DMS 273 treated with DMSO at 0.1 percent for 48 hours (cell line): ENCODE measurements around the gene SMC4.
A peak's percentile ranks its signal among the peaks of the same experiment; 100 is the strongest.

Source experiments
- DNase-seq: peaks from one replicate; lab custom pipeline; 2025; lab: John Stamatoyannopoulos, UW

The SMC4 gene

DNA sequence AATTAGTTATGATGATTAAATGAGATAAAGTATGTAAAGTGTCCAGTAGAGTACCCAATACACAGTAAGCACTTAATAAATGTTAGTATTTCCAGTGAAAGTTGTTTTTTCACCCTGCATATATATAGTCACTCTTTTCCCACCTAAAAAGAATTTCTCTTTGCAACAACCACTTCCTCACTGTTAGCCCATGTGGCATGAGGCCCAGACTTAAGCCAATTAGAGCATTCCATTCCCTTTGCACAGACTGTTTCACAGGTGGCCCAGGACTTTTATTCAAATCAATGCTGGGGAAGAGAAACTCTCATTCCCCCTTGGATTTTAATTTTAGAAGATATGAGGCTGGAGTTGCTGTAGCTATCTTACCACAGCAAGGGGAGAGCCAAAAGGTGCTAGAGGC lies 4.2 kb upstream of the SMC4 start:
- DNase-seq, result peak; percentile 68

DNA sequence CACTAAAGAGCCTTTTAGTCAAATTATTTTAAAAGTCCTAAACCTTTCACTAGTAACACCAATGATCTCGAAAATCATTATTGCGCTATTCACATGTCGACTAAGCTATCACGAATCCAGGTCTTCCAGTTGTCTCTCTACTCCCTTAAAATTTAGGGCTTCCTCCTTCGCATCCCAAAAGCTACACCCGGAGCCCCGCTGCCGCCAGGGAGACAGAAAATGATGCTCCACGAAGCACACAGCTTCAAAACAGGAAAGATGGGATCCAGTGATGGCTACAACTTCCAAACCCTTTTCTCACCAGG lies 678 bp upstream of the SMC4 start:
- DNase-seq, result peak; percentile 64

DNA sequence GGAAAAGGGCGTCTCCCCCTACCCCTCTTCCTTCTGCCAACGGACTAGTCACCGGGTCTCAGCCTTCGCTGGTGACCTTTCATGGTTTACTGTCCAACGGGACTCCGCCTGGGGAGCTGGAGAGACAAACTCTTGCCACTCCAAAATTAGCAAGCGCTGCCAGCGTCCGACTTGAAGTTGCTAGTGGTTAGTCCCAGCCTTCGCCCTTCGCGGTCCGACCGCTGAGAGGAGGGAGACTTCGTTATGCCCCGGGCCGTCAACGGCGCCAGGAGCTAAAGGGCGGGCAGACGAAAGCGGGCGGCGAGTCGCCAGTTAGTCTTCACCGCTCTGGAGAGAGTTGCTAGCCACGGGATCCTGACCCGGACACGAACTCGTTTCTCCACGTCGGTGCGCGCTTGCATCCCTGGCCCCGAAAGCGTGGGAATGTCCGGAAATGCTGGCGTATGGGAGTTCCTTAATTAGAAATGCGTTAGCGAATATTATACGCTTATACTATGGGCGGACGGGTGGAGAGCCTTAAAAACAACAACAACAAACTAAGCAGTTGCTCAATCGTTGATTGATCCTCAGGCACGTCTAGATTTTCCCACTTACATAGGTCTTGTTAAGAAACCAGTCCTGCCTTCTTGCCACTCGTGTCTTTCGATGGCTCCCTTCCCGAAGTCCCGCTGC lies 716 bp downstream of the SMC4 start:
- no peak for DNase-seq

DNA sequence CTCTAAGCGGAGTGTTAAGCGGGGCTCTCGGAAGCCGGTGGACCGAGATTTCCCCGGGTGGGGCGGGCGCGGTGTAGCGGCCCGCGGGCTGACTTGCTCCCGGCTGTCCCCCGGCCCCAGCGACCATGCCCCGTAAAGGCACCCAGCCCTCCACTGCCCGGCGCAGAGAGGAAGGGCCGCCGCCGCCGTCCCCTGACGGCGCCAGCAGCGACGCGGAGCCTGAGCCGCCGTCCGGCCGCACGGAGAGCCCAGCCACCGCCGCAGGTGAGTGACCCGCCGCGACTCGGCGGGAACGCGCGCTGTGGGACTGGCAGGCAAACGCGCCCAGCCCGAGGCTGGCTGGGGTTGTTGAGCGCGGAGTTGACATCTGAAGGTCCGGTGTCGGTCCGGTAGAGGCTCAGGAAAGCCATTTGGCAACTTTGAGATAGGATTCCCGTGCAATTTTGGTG lies 1.3 kb downstream of the SMC4 start:
- no peak for DNase-seq

DNA sequence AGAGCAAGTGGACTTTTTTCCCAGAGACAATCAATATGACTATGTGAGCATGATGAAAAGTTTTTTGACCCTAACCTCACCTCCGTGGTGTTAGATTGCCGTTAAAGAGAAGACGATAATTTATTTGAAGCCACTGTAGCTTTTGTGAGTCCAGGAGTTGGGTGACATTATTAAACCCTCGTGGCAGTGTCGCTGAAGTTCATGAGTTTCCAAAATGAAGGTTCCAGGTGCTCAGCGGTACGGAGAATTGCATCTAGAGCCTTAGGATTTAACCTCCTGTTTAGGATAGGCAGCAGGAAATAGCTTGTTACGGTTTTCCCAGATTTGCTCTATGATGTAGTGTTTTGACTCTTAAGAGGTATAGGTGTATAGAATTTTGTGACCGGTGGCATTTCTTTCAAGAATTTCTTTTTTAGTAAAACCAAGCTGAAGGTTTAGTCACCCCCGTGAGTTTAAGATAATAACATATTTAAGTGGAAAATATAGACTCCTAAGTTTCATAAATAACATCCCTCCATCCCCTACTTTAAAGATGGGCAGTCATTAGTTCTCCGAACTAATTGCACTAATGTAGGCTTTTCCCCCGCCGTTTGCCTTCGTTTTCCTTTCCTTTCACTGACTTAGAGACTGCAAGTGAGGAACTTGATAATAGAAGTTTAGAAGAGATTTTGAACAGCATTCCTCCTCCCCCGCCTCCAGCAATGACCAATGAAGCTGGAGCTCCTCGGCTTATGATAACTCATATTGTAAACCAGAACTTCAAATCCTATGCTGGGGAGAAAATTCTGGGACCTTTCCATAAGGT lies 2.0 kb downstream of the SMC4 start:
- DNase-seq, result peak; percentile 36

DNA sequence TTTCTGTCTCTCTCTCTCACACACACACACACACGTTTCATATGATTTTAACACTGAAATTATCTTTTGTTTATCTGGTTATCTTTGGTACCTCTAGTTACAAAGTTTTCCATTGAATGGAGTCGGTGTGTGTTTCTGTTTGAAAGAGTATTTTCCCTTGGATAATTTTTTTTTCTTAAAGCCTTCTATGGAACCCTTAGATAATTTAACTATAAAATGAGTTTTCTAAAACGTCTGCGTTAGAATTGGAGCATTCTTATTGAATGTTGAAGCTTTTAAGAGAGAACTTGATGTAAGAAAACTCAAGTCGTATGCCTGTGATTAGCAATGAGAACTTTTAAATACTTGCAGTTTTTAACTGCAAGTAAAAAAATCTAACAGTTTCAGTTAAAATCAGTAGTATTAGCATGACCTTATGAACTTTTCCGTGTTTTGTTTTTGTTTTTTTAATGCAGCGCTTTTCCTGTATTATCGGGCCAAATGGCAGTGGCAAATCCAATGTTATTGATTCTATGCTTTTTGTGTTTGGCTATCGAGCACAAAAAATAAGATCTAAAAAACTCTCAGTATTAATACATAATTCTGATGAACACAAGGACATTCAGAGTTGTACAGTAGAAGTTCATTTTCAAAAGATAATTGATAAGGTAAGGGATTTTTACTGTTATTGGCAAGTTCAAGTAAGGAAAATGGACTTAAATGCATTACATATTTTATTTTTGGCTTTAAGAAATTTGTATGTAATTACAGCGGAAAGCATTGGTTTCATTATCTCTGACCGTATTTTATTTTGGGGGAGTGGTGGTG lies 3.0 kb downstream of the SMC4 start:
- DNase-seq, result no peak

DNA sequence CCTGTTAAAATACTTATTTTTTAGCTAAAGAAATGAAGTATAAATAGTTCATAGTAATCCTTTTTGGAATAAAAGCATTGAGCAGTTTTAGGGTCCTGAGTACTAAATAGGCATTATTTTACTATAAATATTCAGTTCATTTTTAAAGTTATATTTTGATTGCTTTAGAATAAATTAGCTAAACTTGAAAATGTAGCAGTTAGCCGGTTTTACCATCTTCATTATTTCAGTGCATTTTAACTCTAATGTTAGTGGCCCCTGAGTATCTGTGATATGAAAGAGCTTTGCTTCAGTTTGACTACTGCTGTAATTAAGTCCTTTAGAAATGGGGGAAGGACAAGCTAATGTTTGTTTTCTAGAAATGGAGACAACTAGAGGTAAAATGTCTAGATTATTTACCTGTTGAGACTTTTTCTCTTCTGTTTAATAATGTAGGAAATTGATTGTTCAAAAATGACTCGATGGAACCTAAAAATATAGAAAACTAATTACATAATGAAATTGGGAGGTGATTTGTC lies 3.6 kb downstream of the SMC4 start:
- no peak for DNase-seq

DNA sequence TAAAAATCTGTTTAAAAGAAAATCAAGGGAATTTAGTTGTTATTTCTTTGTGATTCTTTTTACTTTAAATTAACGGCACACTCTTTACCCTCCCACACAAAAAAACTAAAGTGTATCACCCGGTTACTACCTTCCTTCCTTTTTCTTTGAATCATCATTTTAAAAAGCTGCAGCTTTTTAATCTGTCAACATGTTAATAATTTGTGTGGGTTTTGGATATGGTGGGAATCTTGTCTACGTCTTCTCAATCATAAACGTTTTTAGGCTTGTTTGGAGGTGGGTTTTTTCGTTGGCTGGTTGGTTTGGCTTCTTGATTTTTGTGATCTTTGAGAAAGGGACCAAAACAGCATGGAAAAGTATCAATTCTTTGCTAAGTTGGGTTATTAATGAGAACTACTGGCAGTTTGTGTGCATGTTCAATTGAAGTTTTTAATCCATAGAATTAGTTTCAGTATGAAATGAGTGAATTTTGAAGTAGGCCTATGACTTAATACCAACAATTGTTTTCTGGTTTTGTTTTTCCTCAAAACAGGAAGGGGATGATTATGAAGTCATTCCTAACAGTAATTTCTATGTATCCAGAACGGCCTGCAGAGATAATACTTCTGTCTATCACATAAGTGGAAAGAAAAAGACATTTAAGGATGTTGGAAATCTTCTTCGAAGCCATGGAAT lies 4.5 kb downstream of the SMC4 start:
- no peak for DNase-seq

DNA sequence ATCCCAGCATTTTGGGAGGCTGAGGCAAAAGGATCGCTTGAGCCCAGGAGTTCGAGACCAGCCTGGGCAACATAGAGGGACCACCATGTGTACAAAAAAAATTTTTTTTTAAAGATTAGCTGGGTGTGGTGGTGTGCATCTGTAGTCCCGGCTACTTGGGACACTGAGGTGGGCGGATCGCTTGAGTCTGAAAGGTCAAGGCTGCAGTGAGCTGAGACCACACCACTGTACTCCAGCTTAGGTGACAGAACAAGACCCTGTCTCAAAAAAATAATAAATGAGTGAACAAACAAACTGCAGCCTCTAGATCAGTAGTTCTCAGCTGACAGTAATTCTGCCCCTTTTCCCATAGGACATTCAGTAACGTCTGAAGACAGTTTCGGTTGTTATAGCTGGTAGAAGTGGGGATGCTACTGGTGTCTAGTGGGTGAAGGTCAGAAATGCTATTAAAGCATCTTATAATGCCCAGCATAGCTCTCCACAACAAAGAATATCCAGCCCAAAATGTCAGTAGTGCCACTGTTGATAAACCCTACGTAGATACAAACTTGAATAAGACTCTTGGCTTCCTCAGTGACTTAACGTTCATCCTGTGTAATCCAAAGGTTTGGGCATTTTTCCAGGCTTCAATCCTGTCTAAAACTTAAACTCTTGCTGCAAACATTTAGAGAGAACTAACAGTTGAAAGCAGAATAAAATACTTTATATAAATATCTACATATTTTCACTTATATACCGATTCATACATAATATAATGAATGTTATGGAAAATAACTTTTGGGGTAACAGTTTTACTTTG lies 10.6 kb downstream of the SMC4 start:
- no peak for DNase-seq

DNA sequence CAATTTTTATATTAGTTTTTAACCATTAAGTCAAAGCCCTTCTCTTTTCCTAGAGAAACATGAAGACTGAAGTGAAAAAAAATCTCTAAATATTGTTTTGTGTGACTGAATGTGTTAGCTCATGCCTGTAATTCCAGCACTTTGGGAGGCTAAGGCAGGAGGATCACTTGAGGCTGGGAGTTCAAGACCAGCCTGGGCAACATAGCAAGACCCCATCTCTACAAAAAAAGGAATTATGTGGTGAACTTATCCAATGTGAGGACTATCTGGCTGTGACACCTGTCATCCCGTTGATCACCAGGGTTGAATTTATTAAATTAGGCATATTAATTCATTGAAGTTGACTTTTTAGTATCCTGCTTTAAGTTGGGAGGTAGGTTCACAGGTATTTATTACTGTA lies 13.0 kb downstream of the SMC4 start:
- DNase-seq, result no peak

DNA sequence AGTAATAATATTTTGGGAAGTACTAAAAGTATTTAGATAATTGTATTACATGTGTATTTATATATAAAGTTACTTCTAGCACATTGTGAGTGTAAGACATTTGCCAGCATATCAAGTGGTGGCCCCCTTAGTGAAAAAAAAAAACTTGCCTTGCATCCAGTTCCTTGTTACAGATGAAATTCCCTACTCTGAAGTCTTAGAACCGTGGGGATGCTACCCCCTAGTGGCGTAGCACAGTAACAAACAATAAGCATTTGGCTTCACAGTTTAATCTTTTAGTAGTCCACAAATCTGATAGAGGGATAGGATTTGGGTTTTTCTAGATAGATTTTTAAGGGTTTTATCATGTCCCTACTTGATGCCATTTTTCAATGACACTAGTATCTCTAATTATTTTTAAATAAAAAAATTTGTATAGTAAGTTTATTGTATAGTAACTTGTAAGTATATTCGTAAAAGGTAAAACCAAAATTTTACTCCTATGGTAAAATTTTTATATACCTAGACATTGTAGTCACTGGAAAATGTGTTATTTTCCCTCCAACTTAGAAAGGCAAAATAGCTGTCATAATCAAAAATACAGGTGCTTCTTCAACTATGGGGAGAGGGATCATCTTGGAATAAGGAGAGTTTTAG lies 14.3 kb downstream of the SMC4 start:
- peak; percentile 77 for DNase-seq

DNA sequence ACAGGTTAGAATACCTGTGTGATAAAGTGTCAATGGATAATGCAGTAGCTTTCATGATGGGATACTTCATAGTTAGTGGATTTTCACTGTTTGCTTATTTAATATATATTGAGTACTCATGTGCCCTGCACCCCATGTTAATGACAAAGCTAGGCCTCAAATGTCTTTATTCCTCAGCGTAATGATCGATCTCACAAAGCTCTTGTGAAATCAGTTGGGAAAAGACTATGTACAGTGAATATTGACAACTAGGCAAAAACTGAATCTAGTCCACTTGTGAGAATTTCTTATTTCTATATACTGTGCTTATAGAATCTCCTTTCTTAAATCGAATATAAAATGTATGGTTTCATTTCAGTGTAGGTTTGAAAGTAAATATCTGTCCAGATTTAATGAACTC lies 17.9 kb downstream of the SMC4 start:
- DNase-seq, result no peak

DNA sequence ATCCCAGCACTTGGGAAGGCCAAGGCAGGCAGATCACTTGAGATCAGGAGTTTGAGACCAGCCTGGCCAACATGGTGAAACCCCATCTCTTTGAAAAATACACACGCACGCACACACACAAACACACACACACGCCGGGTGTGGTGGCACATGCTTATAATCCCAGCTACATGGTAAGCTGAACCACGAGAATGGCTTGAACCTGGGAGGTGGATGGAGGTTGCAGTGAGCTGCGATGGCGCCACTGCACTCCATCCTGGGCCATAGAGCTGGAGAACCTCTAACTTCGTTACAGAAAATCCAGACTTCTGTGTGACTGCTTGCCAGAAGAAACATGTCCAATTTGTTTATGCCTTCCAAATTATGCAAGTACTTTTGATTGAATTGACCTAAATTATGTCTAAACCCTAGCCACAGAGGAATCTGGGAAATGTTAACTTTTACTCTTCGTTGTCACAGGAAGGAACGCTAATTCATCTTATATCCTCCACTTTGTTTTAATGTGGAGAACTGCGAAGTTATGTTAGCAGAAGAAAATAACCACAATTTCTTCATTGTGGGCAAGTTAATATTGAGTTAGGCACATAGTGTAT lies 28.5 kb downstream of the SMC4 start:
- DNase-seq, result no peak

DNA sequence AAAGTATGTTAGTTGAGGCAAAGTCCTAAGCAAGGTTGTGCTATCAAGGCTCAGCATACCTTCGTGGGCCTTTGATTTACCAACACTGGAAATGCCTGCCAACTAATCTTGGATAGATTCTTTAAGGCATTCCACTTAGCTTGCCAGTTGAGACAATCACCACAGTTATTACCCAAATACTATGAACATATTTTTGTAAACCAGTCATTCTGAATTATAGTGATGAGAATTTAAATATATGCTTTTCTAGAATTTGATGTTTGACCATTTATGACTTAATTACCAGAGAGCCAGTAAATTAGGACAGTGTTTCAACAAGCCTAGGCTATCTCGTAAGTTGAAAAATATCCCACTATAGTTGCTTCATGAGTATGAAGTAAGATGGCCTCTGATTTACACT lies 34.6 kb downstream of the SMC4 start:
- DNase-seq, result no peak

DNA sequence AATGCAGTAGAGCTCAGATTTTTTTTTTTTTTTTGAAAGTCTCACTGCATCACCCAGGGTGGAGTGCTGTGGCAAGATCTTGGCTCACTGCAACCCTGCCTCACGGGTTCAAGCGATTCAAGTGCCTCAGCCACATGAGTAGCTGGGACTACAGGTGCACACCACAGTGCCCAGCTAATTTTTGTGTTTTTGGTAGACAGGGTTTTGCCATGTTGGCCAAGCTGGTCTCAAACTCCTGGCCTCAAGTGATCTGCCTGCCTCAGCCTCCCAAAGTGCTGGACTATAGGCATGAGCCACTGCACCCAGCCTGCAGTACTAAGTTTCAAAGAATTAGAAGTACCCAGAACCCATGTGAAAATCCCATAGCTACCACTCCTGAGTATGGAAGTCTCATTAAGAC lies 35.6 kb downstream of the SMC4 start:
- DNase-seq, result no peak

DNA sequence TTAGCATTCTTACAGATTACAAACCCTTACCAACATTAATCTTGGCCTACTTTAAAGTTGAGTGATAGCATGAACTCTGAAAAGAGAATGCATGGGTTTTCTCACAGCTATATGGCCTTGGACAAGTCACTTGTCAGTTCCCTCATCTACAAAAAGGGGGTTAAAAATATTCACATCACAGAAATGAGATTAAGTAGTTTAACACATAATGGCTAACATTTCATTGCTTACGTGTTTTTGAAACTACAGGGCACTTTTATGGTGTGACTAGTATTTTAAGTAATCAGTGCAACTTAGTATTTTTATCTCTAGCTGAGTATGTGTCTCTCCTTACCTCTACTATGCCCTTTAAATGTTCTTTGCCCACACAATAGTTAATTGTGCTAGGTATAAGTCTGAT lies 36.3 kb downstream of the SMC4 start:
- DNase-seq, result no peak

DNA sequence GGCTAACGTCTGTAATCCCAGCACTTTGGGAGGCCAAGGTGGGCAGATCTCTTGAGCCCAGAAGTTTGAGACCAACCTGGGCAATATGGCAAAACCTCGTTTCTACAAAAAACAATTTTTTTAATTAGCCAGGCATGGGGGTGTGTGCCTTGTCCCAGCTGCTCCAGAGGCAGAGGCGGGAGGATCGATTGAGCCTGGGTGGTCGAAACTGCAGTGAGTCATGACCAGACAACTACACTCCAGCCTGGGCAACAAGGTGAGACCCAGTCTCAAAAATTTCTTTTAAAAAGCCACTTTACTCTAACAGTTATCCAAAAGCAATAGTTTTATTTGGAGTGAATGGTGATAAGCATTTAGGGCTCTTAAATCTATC lies 37.6 kb downstream of the SMC4 start:
- DNase-seq, result no peak

DNA sequence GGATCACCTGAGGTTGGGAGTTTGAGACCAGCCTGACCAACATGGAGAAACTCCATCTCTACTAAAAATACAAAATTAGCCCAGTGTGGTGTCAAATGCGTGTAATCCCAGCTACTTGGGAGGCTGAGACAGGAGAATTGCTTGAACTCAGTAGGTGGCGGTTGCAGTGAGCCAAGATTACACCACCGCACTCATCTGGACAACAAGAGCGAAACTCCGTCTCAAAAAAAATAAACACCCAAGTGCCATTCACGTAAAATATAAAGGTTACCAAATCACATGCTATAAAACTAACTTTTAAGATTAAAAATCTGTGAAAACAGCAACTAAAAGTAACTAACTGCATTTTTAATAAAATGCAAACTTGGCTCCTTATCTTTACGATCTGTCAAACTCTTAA lies 41.2 kb downstream of the SMC4 start:
- DNase-seq, result no peak

DNA sequence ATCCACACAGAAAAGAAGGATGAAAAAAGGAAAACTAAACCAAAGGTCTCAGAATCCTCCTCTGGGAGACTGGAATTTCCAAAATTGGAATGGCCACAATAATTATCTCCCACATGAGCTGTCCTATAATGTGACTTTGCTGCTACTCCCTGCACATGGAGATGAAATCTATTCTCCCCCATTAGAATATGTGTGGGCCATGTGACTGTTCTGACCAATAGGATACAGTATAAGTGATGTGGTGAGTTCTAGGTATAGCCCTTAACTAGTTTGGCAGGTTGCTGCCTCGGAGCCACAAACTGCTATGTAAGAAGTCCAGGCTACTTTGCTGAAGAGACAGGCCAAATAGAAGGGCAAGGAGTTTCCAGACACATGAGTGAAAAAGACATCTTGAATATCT lies 45.0 kb downstream of the SMC4 start:
- no peak for DNase-seq

DNA sequence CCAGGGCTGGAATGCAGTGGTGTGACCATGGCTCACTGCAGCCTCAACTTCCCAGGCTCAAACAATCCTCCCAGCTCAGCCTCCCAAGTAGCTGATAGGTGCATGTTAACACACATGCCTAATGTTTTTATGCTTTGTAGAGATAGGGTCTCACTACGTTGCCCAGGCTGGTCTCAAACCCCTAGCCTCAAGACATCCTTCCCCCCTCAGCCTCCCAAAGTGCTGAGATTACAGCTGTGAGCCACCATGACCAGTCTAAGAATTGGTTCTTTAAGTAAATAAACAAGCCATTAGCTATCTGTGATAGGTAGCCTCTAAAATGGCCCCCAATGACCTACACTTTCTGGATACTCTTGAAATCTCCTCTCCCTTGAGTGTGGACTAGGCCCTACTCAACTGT lies 46.4 kb downstream of the SMC4 start:
- DNase-seq, result no peak
